ENCODE results near the gene TSPEAR.
"Not testable (repeated sequence)": the region's sequence is repeated elsewhere in the genome, so short reads cannot be mapped to it uniquely, and the experiment has no call there.

Gene TSPEAR

DNA sequence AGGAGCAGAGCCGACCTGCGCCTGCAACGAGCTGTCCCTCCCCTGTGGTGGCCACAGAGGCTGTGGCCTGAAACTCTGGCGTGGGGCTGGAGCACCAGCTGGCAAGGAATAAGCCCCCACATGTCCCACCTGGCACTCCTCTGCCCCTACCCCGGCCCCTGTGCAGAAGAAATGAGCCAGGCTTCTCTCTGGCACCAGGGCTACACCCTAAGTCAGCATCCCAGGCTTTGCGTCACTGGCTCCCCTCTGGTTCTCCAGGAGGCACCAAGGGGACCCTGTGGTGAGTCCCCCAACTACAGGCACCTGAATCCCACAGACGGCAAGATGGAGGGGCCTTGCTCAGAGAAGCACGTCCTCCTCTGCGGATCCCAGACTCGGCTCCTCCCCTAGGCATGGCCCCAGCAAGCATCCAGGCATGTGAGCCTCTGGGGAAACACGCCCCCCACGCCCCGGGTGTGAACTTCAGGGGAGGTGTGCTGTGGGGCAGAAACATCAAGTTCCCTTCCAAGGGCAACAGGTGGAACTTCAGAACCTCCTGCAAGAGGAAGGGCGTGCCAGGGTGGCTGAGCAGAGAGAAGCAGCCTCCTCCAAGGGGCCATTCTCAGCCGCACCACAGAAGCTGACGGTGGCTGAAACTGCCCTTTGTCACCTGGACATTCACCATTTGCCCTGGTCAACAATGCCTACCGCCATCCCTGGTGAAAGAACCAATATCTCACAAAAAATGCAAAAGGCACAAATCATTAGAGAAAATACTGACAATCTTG lies 108.1 kb downstream of the TSPEAR start:
- Histone ChIP-seq H3K27me3 (ENCODE audit: control insufficient read depth in 5 of 5, insufficient read depth in 4 of 5, low read length in 5 of 5) (peaks cover 9 to 36% (median 20%) of the 10 kb centered on the region in 5 donors), H3K4me1 (ENCODE audit: control insufficient read depth in 5 of 5, insufficient read depth in 5 of 5, low read length in 5 of 5) (no peaks in the 10 kb centered on the region), H3K36me3 (ENCODE audit: control insufficient read depth in 5 of 5, insufficient read depth in 5 of 5, low read length in 5 of 5) (no peaks in the 10 kb centered on the region), H3K4me3 (ENCODE audit: low read depth in 1 of 5, low read length in 5 of 5) (no peak overlapping the region), H3K27ac (ENCODE audit: low read depth, low read length) (no peak overlapping the region), H3K9me3 (ENCODE audit: control insufficient read depth in 5 of 5, low read length in 5 of 5) (peaks cover 0 to 5% (median 0%) of the 10 kb centered on the region in 5 donors), H3K9ac (ENCODE audit: low read length in 5 of 5) (no peak overlapping the region)

DNA sequence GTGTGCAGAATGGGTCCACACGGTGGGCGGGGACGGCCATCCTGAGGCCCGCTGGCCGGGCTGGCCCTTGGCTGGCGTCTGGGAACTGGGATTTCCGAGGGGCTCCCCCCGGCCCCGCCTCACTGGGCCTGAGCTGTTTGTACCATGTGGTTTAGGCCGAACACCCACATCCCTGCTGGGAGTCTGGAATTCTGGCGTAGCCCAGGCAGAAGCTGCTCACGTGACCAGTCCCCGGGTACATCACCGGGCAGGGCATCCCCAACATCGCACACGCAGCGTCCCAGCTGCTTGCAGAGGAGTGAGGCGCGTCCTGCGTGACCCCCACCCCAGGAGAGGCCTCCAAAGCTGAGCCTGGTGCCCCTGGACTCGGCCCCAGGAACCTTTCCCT lies 108.9 kb downstream of the TSPEAR start:
- no peak overlapping the region for H3K9ac ChIP-seq (ENCODE audit: low read length in 5 of 5)

DNA sequence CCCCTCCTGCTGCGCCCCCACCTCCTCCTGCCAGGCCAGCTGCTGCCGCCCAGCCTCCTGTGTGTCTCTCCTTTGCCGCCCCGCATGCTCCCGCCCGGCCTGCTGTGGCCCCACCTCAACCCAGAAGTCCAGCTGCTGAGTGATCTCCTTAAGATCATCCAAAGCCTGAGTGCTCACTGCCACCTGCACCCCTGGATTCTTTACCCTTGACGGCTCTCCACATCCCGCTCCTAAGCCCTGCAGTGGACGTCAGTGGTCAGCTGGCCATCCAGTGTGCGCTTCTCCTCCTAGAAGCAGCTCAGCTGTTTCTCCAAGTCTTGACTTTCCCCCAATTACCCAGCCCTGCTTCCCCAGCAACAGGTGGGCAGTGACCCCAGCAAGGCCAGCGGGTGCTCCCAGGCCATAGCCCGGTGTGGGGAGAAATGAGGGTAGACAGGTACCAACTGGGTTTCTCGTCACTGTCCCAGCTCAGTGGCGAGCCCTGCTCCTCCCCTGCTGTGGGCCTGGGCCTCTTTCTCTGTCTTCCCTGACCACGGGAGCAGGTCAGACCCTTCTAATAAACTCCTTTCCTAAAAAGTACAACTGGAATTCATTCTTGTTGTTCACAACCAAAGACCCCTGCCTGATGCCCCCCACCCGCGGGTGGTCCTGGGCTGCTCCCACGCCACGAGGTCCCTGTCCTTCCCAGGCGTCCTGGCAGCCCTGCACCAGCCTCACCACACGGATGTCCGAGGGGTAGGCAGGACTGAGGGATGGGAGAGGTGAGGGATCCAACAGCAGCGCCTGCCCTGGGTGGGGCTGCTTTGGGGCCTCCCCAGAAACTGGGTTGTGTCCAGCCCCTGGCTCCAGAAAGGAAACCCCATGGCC lies 109.5 kb downstream of the TSPEAR start:
- Histone ChIP-seq H3K27me3 (ENCODE audit: control insufficient read depth in 5 of 5, insufficient read depth in 4 of 5, low read length in 5 of 5) (peaks cover 9 to 36% (median 20%) of the 10 kb centered on the region in 5 donors), H3K36me3 (ENCODE audit: control insufficient read depth in 5 of 5, insufficient read depth in 5 of 5, low read length in 5 of 5) (no peaks in the 10 kb centered on the region), H3K27ac (ENCODE audit: low read depth, low read length) (no peak overlapping the region), H3K9ac (ENCODE audit: low read length in 5 of 5) (no peak overlapping the region), H3K4me3 (ENCODE audit: low read depth in 1 of 5, low read length in 5 of 5) (no peak overlapping the region), H3K9me3 (ENCODE audit: control insufficient read depth in 5 of 5, low read length in 5 of 5) (peaks cover 0 to 5% (median 0%) of the 10 kb centered on the region in 5 donors), H3K4me1 (ENCODE audit: control insufficient read depth in 5 of 5, insufficient read depth in 5 of 5, low read length in 5 of 5) (no peaks in the 10 kb centered on the region)

More for the DNA sequence above, 108.9 kb downstream of the TSPEAR start:
- H3K27ac ChIP-seq (ENCODE audit: low read depth, low read length): no peak overlapping the region
- peaks cover 9 to 36% (median 20%) of the 10 kb centered on the region in 5 donors for H3K27me3 ChIP-seq (ENCODE audit: control insufficient read depth in 5 of 5, insufficient read depth in 4 of 5, low read length in 5 of 5)
- no peak overlapping the region for H3K4me3 ChIP-seq (ENCODE audit: low read depth in 1 of 5, low read length in 5 of 5)
- no peaks in the 10 kb centered on the region for H3K4me1 ChIP-seq (ENCODE audit: control insufficient read depth in 5 of 5, insufficient read depth in 5 of 5, low read length in 5 of 5)
- H3K36me3 ChIP-seq (ENCODE audit: control insufficient read depth in 5 of 5, insufficient read depth in 5 of 5, low read length in 5 of 5): no peaks in the 10 kb centered on the region
- peaks cover 0 to 5% (median 0%) of the 10 kb centered on the region in 5 donors for H3K9me3 ChIP-seq (ENCODE audit: control insufficient read depth in 5 of 5, low read length in 5 of 5)

DNA sequence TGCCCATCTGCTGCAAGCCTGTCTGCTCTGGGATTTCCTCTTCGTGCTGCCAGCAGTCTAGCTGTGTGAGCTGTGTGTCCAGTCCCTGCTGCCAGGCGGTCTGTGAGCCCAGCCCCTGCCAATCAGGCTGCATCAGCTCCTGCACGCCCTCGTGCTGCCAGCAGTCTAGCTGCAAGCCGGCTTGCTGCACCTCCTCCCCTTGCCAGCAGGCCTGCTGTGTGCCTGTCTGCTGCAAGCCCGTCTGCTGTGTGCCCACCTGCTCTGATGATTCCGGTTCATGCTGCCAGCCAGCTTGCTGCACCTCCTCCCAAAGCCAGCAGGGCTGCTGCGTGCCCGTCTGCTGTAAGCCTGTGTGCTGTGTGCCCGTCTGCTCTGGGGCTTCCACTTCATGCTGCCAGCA lies 110.3 kb downstream of the TSPEAR start:
- H3K9ac ChIP-seq (ENCODE audit: low read length in 5 of 5); H3K27ac ChIP-seq (ENCODE audit: low read depth, low read length); H3K4me1 ChIP-seq (ENCODE audit: control insufficient read depth in 5 of 5, insufficient read depth in 5 of 5, low read length in 5 of 5): not testable (repeated sequence)

DNA sequence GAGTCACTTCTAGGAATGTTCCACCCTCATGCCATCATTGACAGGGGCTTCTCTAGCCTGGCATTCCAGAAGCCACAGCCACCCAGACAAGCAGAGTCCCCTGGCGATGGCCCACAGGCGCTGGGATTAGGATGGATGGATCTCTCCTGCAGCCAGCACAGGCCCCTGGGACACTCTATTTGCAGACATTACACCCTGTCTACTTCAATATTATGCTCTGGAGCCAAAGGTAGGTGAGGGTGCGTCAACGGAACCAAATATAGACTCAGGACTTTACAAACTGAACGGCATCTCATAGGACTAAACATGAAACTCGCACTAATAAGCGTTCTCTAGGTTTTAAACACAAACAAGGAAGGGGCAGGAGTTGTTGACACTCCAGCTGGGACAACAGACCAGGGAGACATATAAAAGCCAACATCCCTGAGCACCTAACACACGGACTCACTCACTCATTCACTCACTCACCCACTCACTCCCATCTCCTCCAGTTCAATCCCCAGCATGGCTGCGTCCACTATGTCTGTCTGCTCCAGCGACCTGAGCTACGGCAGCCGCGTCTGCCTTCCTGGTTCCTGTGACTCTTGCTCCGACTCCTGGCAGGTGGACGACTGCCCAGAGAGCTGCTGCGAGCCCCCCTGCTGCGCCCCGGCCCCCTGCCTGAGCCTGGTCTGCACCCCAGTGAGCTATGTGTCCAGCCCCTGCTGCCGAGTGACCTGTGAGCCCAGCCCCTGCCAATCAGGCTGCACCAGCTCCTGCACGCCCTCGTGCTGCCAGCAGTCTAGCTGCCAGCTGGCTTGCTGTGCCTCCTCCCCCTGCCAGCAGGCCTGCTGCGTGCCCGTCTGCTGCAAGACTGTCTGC lies 111.0 kb downstream of the TSPEAR start, which contains the start of gene KRTAP10-7:
KRTAP10-7 (plus strand) TSS at position 480 of the 861 bp plus-strand sequence; CDS start at position 505, 25 bp downstream.
- H3K36me3 ChIP-seq (ENCODE audit: control insufficient read depth in 5 of 5, insufficient read depth in 5 of 5, low read length in 5 of 5); H3K4me3 ChIP-seq (ENCODE audit: low read depth in 1 of 5, low read length in 5 of 5); H3K27ac ChIP-seq (ENCODE audit: low read depth, low read length); H3K4me1 ChIP-seq (ENCODE audit: control insufficient read depth in 5 of 5, insufficient read depth in 5 of 5, low read length in 5 of 5); H3K9ac ChIP-seq (ENCODE audit: low read length in 5 of 5); H3K9me3 ChIP-seq (ENCODE audit: control insufficient read depth in 5 of 5, low read length in 5 of 5): not testable (repeated sequence)
- peaks cover 9 to 36% (median 20%) of the 10 kb centered on the region in 5 donors for H3K27me3 ChIP-seq (ENCODE audit: control insufficient read depth in 5 of 5, insufficient read depth in 4 of 5, low read length in 5 of 5)

More for the DNA sequence above, 110.3 kb downstream of the TSPEAR start:
- peaks cover 9 to 36% (median 20%) of the 10 kb centered on the region in 5 donors for H3K27me3 ChIP-seq (ENCODE audit: control insufficient read depth in 5 of 5, insufficient read depth in 4 of 5, low read length in 5 of 5)
- H3K9me3 ChIP-seq (ENCODE audit: control insufficient read depth in 5 of 5, low read length in 5 of 5); H3K4me3 ChIP-seq (ENCODE audit: low read depth in 1 of 5, low read length in 5 of 5); H3K36me3 ChIP-seq (ENCODE audit: control insufficient read depth in 5 of 5, insufficient read depth in 5 of 5, low read length in 5 of 5): not testable (repeated sequence)

DNA sequence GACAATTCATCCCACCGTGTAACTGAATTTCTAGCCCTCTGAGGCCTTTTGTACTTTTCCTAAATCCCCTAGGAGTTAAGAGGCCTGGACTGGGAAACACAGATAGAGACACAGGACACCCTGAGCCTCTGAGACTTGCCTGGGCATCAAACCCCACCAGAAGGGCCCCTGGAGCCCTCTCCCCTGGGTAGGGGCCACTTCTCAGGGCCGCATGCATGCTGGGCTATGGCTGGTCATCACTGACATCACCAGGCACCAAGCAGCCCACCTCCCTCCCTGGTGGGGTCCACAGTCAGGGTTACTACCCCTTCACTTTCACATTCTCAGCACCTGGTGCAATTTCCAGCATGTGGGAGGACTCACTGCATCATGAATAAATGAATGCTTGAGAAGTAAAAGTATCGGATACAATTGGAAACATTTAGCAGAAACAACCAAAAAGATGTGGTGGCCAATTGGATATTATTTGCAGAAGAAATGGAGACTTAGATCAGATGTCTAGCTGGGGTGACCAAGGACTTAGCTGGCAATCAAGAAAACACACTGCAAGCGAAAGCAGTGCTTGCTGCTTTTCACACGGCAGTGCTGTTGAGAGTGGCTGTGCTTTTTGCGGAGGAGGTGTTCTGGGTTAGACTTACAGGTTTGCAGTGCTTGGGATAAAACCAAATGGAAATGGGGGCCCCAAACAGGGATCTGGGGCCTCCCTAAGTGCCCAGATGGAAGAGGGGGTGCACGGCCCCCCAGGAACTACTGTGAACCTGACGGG lies 111.9 kb downstream of the TSPEAR start:
- peaks cover 9 to 36% (median 20%) of the 10 kb centered on the region in 5 donors for H3K27me3 ChIP-seq (ENCODE audit: control insufficient read depth in 5 of 5, insufficient read depth in 4 of 5, low read length in 5 of 5)
- no peak overlapping the region for H3K27ac ChIP-seq (ENCODE audit: low read depth, low read length)
- no peaks in the 10 kb centered on the region for H3K4me1 ChIP-seq (ENCODE audit: control insufficient read depth in 5 of 5, insufficient read depth in 5 of 5, low read length in 5 of 5)
- no peak overlapping the region for H3K9ac ChIP-seq (ENCODE audit: low read length in 5 of 5)
- H3K4me3 ChIP-seq (ENCODE audit: low read depth in 1 of 5, low read length in 5 of 5): no peak overlapping the region
- H3K36me3 ChIP-seq (ENCODE audit: control insufficient read depth in 5 of 5, insufficient read depth in 5 of 5, low read length in 5 of 5): no peaks in the 10 kb centered on the region
- H3K9me3 ChIP-seq (ENCODE audit: control insufficient read depth in 5 of 5, low read length in 5 of 5): peaks cover 0 to 5% (median 0%) of the 10 kb centered on the region in 5 donors

DNA sequence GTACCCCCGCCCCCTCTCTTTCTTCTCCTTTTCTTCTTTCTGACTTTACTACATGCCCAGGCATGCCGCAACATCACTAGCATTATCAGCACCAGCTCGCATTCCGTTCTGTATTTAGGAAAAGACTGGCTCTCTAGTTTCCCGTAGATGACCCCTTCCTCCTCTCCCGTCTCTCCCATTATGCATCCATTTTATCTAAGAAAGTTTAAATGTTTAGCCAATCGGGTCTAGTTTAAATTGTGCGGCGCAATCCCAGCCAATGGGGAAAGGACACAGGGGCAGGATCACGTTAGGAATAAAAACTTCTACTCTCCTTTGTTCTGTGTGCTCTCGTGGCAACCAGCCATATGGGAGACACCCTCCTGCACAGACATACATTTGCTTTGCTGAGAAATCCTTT lies 113.3 kb downstream of the TSPEAR start:
- Histone ChIP-seq H3K4me3 (ENCODE audit: low read depth in 1 of 5, low read length in 5 of 5) (no peak overlapping the region), H3K9me3 (ENCODE audit: control insufficient read depth in 5 of 5, low read length in 5 of 5) (no peaks in the 10 kb centered on the region), H3K36me3 (ENCODE audit: control insufficient read depth in 5 of 5, insufficient read depth in 5 of 5, low read length in 5 of 5) (no peaks in the 10 kb centered on the region), H3K9ac (ENCODE audit: low read length in 5 of 5) (no peak overlapping the region), H3K4me1 (ENCODE audit: control insufficient read depth in 5 of 5, insufficient read depth in 5 of 5, low read length in 5 of 5) (peaks cover 0 to 9% (median 0%) of the 10 kb centered on the region in 5 donors), H3K27me3 (ENCODE audit: control insufficient read depth in 5 of 5, insufficient read depth in 4 of 5, low read length in 5 of 5) (peaks cover under 1 to 27% (median 16%) of the 10 kb centered on the region in 5 donors), H3K27ac (ENCODE audit: low read depth, low read length) (no peak overlapping the region)

DNA sequence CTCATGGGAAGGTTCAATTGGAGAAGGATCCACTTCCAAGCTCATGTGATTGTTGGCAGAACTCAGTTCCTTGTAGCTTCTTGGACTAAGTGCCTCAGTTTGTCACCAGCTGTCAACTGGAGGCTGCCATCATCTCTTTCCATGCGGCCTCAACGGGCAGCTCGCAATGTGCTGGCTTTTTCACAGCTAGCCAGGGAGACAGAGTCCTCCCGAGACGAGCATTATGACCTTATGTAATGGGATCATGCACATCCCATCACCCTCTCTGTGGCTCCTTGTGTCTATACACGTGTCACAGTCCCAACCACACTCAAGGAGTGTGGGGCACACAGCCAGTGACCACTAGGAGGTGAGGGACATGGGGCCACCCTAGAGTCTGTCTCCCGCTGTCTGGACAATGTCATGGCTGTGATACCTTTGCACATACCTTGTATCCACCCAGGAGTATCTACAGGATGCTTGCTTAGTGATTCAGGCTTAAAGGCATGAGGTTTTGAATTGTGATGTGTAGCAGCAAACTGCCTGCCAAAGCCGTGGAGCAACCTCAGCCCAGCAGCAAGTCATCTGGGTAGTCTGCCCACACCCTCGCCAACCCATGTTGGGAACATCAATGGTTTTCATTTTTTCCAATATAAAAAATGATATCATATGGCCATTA lies 115.2 kb downstream of the TSPEAR start:
- Histone ChIP-seq H3K9me3 (ENCODE audit: control insufficient read depth in 5 of 5, low read length in 5 of 5) (no peaks in the 10 kb centered on the region), H3K4me3 (ENCODE audit: low read depth in 1 of 5, low read length in 5 of 5) (no peak overlapping the region), H3K4me1 (ENCODE audit: control insufficient read depth in 5 of 5, insufficient read depth in 5 of 5, low read length in 5 of 5) (peaks cover 2 to 24% (median 4%) of the 10 kb centered on the region in 5 donors), H3K36me3 (ENCODE audit: control insufficient read depth in 5 of 5, insufficient read depth in 5 of 5, low read length in 5 of 5) (no peaks in the 10 kb centered on the region), H3K9ac (ENCODE audit: low read length in 5 of 5) (no peak overlapping the region), H3K27me3 (ENCODE audit: control insufficient read depth in 5 of 5, insufficient read depth in 4 of 5, low read length in 5 of 5) (peaks cover 0 to 14% (median 12%) of the 10 kb centered on the region in 5 donors), H3K27ac (ENCODE audit: low read depth, low read length) (no peak overlapping the region)

All from subcutaneous abdominal adipose tissue (tissue), 5 donors.